Measurements from ENCODE around the gene ITGAL.

DNA sequence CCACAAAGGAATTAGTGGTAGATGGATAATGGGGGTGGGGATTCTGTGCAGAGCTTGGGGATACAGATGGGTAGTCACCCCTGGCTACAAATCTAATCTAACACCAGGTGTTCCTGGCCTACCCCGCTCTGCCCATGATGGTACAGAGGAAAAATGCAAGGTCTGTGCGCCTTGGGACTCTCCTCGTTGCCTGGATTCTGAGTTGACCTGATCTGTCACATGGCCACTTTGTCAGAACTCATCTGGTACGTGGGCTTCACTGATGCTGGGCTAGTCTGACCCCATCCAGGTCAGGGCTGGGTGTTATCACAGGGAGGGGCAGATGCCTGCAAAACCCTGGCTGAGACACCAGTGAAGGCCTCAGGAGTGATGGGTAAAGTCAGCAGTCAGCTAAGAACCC lies 80.4 kb downstream of the ITGAL start:
- TF ChIP-seq, protein P1, sequence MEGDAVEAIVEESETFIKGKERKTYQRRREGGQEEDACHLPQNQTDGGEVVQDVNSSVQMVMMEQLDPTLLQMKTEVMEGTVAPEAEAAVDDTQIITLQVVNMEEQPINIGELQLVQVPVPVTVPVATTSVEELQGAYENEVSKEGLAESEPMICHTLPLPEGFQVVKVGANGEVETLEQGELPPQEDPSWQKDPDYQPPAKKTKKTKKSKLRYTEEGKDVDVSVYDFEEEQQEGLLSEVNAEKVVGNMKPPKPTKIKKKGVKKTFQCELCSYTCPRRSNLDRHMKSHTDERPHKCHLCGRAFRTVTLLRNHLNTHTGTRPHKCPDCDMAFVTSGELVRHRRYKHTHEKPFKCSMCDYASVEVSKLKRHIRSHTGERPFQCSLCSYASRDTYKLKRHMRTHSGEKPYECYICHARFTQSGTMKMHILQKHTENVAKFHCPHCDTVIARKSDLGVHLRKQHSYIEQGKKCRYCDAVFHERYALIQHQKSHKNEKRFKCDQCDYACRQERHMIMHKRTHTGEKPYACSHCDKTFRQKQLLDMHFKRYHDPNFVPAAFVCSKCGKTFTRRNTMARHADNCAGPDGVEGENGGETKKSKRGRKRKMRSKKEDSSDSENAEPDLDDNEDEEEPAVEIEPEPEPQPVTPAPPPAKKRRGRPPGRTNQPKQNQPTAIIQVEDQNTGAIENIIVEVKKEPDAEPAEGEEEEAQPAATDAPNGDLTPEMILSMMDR (IDR thresholded peaks at IDR 0.05; ENCODE audit: low read depth, low read length) = no peak
- TF ChIP-seq EZH2phosphoT487 (IDR thresholded peaks at IDR 0.05; ENCODE audit: low read depth) = no peak

Measured in OCI-LY3 (cell line).